HG03066 (cell line): ENCODE data around the gene PARP14.
"Not testable (repeated sequence)": the region's sequence is repeated elsewhere in the genome, so short reads cannot be mapped to it uniquely, and the experiment has no call there.

Source experiments
- ATAC-seq: cut with Tn5 transposase; IDR thresholded peaks from one replicate; pipeline ENCODE4 v1.9.1; 2021; ENCODE audit warnings: low read depth; ENCODE audit not compliant: unreplicated experiment

Gene PARP14

GRCh38 chr3:122710616-122711251, 30.1 kb downstream of the PARP14 start:
- not testable (repeated sequence) for ATAC-seq

DNA sequence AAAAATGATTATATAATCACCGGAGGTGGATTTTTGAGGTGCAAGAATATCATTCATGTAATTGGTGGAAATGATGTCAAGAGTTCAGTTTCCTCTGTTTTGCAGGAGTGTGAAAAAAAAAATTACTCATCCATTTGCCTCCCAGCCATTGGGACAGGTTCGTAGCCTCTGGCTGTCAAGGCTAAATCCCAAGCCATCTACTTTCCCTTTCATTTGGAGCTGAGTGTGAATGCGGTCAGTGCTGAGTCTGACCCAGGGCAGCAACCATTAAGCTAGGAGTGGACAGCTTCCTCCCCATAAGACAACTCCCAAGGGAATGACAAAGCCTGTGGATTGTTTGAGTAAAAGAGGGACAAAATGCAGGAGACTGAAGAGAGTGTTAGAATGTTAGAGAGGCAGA, 33.6 kb downstream of the PARP14 start:
- ATAC-seq, result no peak

GRCh38 chr3:122716667-122717066, 36.0 kb downstream of the PARP14 start:
- no peak for ATAC-seq

- no peak for ATAC-seq
Observed at GRCh38 chr3:122719273-122719921, 38.8 kb downstream of the PARP14 start.

DNA sequence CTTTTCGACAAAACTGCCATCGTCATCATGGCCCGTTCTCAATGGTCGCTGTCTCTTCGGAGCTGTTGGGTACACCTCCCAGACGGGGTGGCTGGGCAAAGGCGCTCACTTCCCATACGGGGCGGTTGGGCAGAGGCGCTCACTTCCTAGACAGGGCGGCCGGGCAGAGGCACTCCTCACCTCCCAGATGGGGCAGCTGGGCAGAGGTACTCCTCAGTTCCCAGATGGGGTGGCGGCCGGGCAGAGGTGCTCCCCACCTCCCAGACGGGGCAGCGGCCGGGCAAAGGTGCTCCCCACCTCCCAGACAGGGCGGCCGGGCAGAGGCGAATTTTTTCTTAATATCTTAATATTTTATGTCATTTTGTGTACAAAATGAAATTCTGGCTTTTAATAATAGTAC, 44.5 kb downstream of the PARP14 start:
- ATAC-seq, result no peak

GRCh38 chr3:122727294-122727693, 46.7 kb downstream of the PARP14 start:
- ATAC-seq, result no peak

GRCh38 chr3:122727766-122728165, 47.1 kb downstream of the PARP14 start:
- ATAC-seq, result no peak

DNA sequence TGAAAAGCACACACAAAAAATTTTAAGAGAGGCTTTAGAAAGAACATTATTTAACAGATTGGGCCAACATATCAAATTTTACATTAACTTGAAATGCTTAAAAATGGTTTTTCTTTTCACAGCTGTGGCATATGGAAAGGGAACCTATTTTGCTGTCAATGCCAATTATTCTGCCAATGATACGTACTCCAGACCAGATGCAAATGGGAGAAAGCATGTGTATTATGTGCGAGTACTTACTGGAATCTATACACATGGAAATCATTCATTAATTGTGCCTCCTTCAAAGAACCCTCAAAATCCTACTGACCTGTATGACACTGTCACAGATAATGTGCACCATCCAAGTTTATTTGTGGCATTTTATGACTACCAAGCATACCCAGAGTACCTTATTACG, 47.5 kb downstream of the PARP14 start:
- no peak for ATAC-seq

- ATAC-seq, result no peak
Observed at GRCh38 chr3:122728756-122729514, 48.3 kb downstream of the PARP14 start.

GRCh38 chr3:122730240-122730639, 49.6 kb downstream of the PARP14 start:
- ATAC-seq, result no peak

DNA sequence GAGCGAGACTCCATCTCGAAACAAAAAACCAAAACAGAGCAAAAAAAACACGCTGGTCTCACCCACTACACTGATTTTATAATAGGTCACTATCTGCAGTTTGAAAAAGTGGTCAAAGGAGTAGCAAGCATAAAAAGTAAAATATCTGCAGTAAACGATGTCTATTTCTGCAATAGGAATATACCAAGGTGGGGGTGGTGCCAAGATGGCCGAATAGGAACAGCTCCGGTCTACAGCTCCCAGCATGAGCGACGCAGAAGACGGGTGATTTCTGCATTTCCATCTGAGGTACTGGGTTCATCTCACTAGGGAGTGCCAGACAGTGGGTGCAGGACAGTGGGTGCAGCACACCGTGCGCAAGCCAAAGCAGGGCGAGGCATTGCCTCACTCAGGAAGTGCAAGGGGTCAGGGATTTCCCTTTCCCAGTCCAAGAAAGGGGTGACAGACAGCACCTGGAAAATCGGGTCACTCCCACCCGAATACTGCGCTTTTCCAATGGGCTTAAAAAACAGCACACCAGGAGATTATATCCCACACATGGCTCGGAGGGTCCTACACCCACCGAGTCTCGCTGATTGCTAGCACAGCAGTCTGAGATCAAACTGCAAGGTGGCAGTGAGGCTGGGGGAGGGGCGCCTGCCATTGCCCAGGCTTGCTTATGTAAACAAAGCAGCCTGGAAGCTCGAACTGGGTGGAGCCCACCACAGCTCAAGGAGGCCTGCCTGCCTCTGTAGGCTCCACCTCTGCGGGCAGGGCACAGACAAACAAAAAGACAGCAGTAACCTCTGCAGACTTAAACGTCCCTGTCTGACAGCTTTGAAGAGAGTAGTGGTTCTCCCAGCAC, 52.3 kb downstream of the PARP14 start:
- not testable (repeated sequence) for ATAC-seq

GRCh38 chr3:122739172-122739571, 58.5 kb downstream of the PARP14 start:
- no peak for ATAC-seq

GRCh38 chr3:122742234-122742633, 61.6 kb downstream of the PARP14 start:
- ATAC-seq, result no peak

- ATAC-seq, result no peak
Observed at GRCh38 chr3:122743581-122744120, 63.0 kb downstream of the PARP14 start.

- no peak for ATAC-seq
Observed at GRCh38 chr3:122745369-122746021, 64.9 kb downstream of the PARP14 start.

DNA sequence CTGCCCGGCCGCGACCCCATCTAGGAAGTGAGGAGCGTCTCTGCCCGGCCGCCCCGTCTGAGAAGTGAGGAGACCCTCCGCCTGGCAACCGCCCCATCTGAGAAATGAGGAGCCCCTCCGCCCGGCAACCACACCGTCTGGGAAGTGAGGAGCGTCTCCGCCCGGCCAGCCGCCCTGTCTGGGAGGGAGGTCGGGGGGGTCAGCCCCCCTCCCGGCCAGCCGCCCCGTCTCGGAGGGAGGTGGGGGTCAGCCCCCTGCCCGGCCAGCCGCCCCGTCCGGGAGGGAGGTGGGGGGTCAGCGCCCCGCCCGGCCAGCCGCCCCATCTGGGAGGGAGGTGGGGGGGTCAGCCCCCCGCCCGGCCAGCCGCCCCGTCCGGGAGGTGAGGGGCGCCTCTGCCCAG, 66.7 kb downstream of the PARP14 start:
- not testable (repeated sequence) for ATAC-seq

- ATAC-seq, result no peak
Observed at GRCh38 chr3:122748347-122748746, 67.7 kb downstream of the PARP14 start.

- ATAC-seq, result peak; percentile 66
Observed at GRCh38 chr3:122754929-122755328, 74.3 kb downstream of the PARP14 start.

DNA sequence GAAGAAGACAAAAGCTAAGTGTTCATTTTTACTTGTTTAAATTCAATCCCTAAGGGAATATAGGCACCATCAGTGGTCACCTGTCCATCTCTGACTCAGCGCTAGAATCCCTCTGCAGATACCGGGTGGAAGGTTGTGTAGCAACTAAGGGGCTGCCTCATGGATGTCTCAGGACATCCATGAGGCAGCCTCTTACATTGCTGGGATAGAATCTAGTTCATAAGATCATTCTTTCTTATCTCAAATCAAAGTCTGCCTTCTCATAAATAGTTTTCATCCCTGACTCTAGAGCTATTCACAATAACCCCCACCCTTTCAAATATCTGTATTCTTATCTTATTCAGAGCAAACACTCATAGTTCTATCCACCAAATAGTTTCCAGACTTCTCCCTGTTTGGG, 74.9 kb downstream of the PARP14 start:
- no peak for ATAC-seq
